ENCODE results near the gene SPINK6. TPM values are rescaled to one million over a fixed set of nuclear protein-coding genes. Genes with fewer than 3 reads are reported as not detected.

SPINK6 gene
- total and polyA plus RNA-seq, 2 of the 8 experiments (the other 6 are each of a cell fraction or from before 2014, with no cell fraction given) = not detected

DNA sequence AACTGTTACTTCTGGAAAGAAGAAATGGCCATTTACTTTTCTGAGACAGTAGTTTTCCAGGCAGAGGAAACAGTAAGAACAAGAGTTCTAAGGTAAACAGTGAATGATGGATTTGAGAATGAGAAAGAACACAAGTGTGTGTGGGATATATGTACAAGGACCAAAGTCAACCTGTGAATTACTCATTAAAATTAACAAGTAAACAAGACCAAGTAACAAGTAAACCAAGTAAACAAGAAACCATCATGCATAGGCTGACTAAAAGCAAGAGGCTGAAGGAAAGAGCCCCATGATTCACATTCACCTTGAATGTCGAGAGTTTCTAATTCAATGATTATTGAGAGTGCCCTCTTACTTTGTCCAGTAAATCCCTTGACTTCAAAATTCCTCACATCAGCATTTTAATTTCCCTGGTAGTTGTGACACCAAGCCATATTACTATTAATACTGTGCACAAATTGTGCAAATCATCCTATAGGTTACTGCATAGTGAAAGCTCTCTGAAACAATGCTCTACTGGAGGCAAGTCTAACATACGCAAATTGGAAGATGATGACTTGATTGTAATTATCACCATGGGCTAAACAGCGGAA lies 25.6 kb downstream of the SPINK6 start:
- H2AK5ac ChIP-seq (ENCODE audit: low read depth, low read length) = no peak overlapping the region
- 87% methylated on average over 3 of the region's 3 CpGs; no CpG with 5 or more reads in 1 of the 2 experiments for WGBS, 2 experiments (ENCODE audit: extremely low coverage in 1 of 2, insufficient coverage in 1 of 2, insufficient read length in 1 of 2, insufficient replicate concordance in 2 of 2, low coverage in 1 of 2, low lambda C conversion rate in 2 of 2, missing lambda C conversion rate in 1 of 2)
- H2AFZ ChIP-seq (ENCODE audit: low read length) = no peak overlapping the region
- H3K4me3 ChIP-seq (ENCODE audit: extremely low read depth in 1 of 4, insufficient read depth in 2 of 4, low read depth in 3 of 4, low read length in 4 of 4) = no peak overlapping the region
- no peak overlapping the region; a peak in 1 of 4 replicates for H3K4me2 ChIP-seq (ENCODE audit: insufficient read depth in 1 of 2, low read depth in 2 of 2, low read length in 2 of 2)
- no peak overlapping the region for H2BK15ac ChIP-seq (ENCODE audit: low read length)
- H3K9me3 ChIP-seq (ENCODE audit: insufficient read depth in 2 of 2, low read depth in 1 of 2, low read length in 1 of 2) = no peaks in the 10 kb centered on the region
- no peak overlapping the region for H3K23ac ChIP-seq (ENCODE audit: insufficient read length)
- H3K4me1 ChIP-seq (replicated peaks in 1 of 4; ENCODE audit: control insufficient read depth in 3 of 4, insufficient read depth in 4 of 4, low read length in 3 of 4) = peaks cover 0 to 5% (median 0%) of the 10 kb centered on the region in 4 experiments; a peak in 1 of 7 replicates
- ChIA-PET POLR2A (ENCODE audit: partially characterized antibody) (no interaction called here), CTCF (ENCODE audit: partially characterized antibody) (interaction anchor here (0.8 to 1.1 kb wide), 3 partner anchors 62 to 246 kb away, joined by 3 to 4 read pairs (median 3); no protein-coding TSS in a partner anchor)
- H3K27ac ChIP-seq (ENCODE audit: low read depth, low read length) = no peak overlapping the region
- DNase-seq (ENCODE audit: low read depth in 1 of 2, low spot score in 2 of 2) = no peak
- H2BK12ac ChIP-seq (ENCODE audit: low read depth, low read length) = no peak overlapping the region
- no peak for FAIRE-seq
- no peaks in the 10 kb centered on the region for H3K79me1 ChIP-seq (ENCODE audit: low read depth, low read length)
- no peak overlapping the region for H3K14ac ChIP-seq (ENCODE audit: insufficient read length)
- TF ChIP-seq YY1 (IDR thresholded peaks at IDR 0.05; ENCODE audit: low read depth, low read length) (no peak), TBP (IDR thresholded peaks at IDR 0.05; ENCODE audit: low read depth, low read length) (no peak), SAP30 (IDR thresholded peaks at IDR 0.05; ENCODE audit: insufficient read depth, insufficient replicate concordance, low read length) (no peak), SUZ12 (IDR thresholded peaks at IDR 0.05; ENCODE audit: low read length) (no peak), JUN (IDR thresholded peaks at IDR 0.05; ENCODE audit: low read depth, low read length) (no peak), SP1 (IDR thresholded peaks at IDR 0.05; ENCODE audit: low read depth, low read length) (no peak), NRF1 (IDR thresholded peaks at IDR 0.05; ENCODE audit: low read depth, low read length) (no peak), SP2 (IDR thresholded peaks at IDR 0.05; ENCODE audit: low read length) (no peak), SIRT6 (IDR thresholded peaks at IDR 0.05; ENCODE audit: low read length) (no peak), SP4 (IDR thresholded peaks at IDR 0.05; ENCODE audit: low read length) (no peak), RXRA (IDR thresholded peaks at IDR 0.05; ENCODE audit: insufficient read depth, low read depth, low read length) (no peak), EP300 (IDR thresholded peaks at IDR 0.05; ENCODE audit: borderline replicate concordance in 1 of 2, low read depth in 2 of 2, low read length in 2 of 2) (no peak), ASH2L (IDR thresholded peaks at IDR 0.05; ENCODE audit: low read length) (no peak)
- no peaks in the 10 kb centered on the region for H4K20me1 ChIP-seq (replicated peaks in 1 of 2; ENCODE audit: control insufficient read depth in 1 of 2, insufficient read depth in 2 of 2, low read length in 2 of 2)
- no peak overlapping the region for H3K18ac ChIP-seq (ENCODE audit: extremely low read depth, low read length)
- H3K36me3 ChIP-seq (ENCODE audit: control insufficient read depth in 2 of 4, insufficient read depth in 4 of 4, low read length in 3 of 4) = no peaks in the 10 kb centered on the region
- no peaks in the 10 kb centered on the region for H3K79me2 ChIP-seq (ENCODE audit: control insufficient read depth in 1 of 2, insufficient read depth in 2 of 2, low read length in 2 of 2)
- H3K9ac ChIP-seq (replicated peaks in 1 of 4; ENCODE audit: extremely low read depth in 1 of 4, low read depth in 3 of 4, low read length in 3 of 4) = no peak overlapping the region
- H3K23me2 ChIP-seq (ENCODE audit: low read depth, low read length) = no peaks in the 10 kb centered on the region
- H3K27me3 ChIP-seq (replicated peaks in 1 of 4; ENCODE audit: control insufficient read depth in 3 of 4, extremely low read depth in 1 of 4, insufficient read depth in 3 of 4, low read length in 3 of 4) = no peaks in the 10 kb centered on the region
- H4K8ac ChIP-seq (ENCODE audit: extremely low read depth, insufficient read depth, low read length) = no peak overlapping the region
- H3K4ac ChIP-seq (replicated peaks; ENCODE audit: insufficient read length, low read depth, low read length) = no peak overlapping the region
- H2BK20ac ChIP-seq (ENCODE audit: low read length) = no peak overlapping the region
- H2BK5ac ChIP-seq (ENCODE audit: low read depth, low read length) = no peak overlapping the region
- H4K91ac ChIP-seq (replicated peaks; ENCODE audit: insufficient read length, low read length) = no peak overlapping the region
- H3K56ac ChIP-seq (replicated peaks; ENCODE audit: insufficient read length, low read depth, low read length) = no peak overlapping the region
- H2BK120ac ChIP-seq (replicated peaks; ENCODE audit: low read depth, low read length) = no peak overlapping the region
- H4K5ac ChIP-seq (ENCODE audit: insufficient read length, low read depth, low read length) = no peak overlapping the region

All from H1 (cell line).